KG1 (cell line): Measurements from ENCODE around the gene KCNG4.

Experiments used
- DNase-seq: peaks from one replicate; lab custom pipeline; 2025; lab: John Stamatoyannopoulos, UW

Gene KCNG4

GRCh38 chr16:84262939-84263338 is 23.1 kb upstream of the KCNG4 start:
- DNase-seq, result no peak

DNA sequence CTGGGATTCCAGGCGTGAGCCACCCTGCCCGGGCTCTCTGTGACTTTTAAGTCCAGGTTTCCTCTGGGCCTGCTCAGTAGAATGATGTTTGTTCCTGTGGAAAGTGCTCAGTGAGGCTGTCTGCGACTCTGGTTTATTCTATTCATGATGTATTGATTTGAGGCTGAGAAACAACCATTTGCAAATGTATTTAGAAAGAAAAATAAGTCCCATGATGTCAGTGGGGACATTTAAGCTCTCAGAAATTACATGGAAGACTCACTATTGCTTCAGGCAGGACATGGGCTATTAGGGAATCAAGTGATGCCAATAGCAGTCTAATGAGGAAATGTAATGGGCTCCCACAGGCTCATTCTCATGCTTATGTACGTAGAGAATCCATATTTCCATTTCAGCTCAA is 22.2 kb upstream of the KCNG4 start:
- DNase-seq, result no peak

DNA sequence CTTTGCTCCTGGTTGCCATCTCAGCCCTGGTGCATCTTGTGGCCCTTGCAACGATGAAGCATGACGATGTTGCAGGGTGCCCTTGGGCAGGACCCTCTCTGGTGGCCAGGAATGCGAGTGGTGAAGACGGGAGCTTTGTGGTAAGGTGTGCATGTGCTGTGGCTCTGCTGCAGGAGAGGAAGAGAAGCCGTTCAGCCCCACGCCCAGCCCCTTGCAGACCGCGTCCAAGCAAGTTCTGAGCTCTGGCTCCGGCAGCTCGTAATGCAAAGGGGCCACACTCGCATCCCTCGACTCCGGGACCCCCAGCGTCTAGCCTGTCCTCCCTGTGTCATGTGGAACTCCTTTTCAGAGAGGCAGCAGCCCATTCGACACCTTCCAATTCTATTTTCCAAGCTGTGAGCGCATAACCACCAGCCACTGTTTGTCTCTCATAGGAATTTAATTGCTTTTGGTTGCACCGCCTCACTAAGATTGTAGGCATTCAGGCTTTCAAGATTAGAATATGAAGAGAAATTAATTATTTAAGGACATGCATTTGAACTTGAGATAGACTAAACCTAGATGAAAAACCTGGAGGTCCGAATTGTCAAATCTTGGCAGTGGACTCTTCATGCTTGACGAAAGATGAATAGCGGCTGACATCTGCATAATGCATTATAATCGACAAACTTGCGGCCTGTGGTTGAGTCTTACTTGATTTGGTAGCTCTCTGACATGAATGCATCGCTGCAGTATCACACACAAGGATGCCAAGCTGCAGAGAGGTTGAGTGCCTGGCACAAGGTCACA is 21.1 kb upstream of the KCNG4 start:
- no peak for DNase-seq

DNA sequence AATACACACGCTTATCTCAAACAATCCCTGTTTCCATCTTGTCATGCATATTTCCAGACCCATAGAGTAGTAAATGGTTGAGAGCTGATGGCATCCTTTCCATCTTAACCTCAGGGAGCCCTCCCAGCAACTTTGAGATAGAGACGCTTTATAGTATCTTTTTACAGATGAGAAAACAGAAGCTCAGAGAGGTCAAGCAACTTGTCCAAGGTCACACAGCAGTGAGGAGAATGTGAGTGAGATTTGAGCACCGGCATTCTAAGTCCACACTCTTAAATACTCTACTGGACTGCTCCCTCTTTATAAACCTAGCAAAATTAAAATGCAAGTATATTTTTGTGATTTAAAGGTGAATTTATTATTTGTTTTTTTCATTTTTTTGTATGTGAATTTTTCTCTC is 19.9 kb upstream of the KCNG4 start:
- no peak for DNase-seq

- no peak for DNase-seq
These were observed 18.5 kb upstream of the KCNG4 start for GRCh38 chr16:84258266-84258665.

DNA sequence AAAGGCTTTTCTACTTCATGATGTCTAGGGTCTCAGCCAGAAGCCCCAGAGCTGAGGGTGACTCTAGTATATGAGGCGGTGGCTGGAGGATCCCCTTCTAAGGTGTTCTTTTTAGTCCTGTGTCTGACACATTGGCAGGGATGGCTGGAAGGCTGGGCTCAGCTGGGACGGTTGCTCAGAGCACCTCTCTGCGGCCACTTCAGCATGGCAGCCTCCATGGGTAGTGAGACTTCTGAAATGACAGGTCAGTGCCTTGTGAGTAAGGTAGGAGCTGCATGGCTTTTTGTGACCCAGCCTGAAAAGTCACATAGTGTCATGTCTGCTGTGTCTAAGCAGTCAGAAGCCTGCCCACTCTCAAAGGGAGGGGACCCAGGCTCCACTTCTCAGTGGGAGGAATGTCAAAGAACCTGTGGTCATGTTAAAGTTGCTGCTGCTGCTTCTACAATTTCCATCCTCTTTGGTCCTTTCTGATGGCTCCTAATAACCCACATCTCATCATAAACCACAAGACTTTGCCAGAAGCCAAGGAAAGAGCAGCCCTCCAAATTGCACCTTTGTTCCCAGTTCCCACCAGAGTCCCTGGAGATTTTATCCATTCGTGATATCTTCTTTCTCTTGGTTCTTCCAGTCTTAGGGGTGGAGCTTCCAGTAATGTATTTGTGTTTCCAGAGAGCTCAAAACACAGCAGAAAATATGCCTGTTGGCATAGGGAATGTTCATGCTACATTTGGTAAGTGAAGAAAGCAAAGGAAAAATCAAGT is 15.4 kb upstream of the KCNG4 start:
- DNase-seq, result no peak

DNA sequence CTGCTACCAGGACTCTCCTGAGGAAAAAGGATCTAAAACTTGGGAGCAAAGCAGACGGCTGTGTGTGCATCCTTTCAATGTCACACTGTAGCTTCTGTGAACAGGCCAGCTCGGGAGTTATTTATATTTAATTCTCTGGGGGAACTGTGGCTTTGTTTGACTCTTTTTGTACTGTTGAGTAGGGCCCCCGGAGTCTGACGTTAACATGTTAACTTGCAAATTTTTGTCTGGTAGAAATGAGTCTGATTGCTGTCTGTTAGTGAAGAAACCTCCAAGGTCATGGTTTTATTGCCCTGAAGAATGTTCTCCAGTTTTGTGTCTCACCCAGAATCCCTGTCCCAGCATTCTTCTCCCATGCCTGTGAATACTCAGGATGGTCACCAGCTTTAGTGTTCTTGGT is 14.2 kb upstream of the KCNG4 start:
- DNase-seq, result no peak

- no peak for DNase-seq
These were observed 13.4 kb upstream of the KCNG4 start for GRCh38 chr16:84253173-84253572.

DNA sequence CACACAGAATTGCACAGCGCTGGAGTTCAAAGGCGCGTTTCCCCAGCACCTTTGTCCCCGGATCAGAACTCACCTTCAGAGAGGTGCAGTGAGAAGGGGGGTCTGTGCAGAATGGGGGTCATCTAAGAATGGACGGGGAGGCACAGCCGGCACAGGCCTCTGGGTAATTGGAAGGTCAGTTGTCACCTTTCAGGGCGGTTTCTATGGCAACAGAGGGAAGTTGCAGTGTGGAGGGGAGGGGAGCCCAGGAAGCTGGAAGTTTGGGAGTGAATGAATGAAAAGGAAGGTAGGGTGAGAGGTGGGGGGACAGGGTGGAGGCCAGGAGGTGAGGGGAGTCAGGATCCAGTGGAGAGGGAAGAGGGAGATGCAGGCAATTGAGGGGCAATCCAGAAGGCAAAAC is 12.4 kb upstream of the KCNG4 start:
- no peak for DNase-seq

- DNase-seq, result no peak
These were observed 8.0 kb upstream of the KCNG4 start for GRCh38 chr16:84247844-84248243.

GRCh38 chr16:84247331-84247730 is 7.5 kb upstream of the KCNG4 start:
- DNase-seq, result no peak

DNA sequence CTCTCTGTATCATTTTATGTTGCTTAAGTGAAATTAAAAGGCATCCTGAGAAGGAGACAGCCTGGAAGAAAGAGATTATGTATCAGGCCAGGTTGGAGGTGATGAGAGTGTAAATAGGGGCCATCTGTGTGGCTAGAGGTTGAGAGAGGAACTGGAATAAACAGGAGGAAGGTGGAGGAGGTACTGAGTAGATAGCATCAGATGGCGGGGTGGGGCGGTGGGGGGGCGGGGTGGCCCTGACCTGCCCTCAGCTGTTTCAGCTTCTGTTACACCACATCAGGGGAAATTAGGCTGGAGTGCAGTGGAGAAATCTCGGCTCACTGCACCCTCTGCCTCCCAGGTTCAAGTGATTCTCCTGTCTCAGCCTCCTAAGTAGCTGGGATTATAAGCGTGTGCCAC is 6.9 kb upstream of the KCNG4 start:
- no peak for DNase-seq

- no peak for DNase-seq
These were observed 6.3 kb upstream of the KCNG4 start for GRCh38 chr16:84245956-84246678.

GRCh38 chr16:84244728-84245127 is 4.9 kb upstream of the KCNG4 start:
- DNase-seq, result no peak

GRCh38 chr16:84243732-84244131 is 3.9 kb upstream of the KCNG4 start:
- no peak for DNase-seq

DNA sequence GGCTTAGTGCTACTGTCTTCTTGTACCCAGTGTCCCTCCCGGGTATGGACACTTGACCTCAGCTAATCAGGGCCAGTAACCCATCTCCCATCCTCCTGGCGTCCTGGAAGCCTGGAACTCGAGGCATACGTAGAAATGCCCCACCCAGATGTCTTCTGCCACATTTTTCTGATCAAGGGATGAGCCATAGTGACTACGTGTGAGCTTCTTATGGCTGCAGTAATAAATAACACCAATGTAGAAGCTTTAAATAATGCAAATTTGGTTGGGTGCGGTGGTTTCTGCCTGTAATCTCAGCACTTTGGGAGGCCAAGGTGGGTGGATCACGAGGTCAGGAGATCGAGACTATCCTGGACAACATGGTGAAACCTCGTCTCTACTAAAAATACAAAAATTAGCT is 3.0 kb upstream of the KCNG4 start:
- DNase-seq, result no peak

DNA sequence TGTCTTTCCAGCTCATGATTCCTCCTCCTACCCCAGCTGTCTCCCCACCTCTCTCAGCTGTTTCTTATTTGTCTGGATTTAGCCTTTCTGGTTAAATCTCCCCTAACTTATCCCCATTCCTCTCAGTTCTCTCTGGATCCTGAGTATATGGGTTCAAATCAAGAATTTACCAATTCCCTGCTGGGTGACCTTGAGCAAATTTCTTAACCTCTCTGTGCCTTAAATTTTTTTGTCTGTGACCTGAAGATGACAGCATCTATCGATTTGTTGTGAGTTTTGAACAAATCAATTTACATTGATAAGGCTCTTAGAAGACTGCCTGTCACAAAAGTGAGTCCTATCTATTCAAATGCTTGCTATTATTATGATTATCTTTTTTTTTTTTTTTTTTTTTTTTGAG is 2.0 kb upstream of the KCNG4 start:
- DNase-seq, result no peak

DNA sequence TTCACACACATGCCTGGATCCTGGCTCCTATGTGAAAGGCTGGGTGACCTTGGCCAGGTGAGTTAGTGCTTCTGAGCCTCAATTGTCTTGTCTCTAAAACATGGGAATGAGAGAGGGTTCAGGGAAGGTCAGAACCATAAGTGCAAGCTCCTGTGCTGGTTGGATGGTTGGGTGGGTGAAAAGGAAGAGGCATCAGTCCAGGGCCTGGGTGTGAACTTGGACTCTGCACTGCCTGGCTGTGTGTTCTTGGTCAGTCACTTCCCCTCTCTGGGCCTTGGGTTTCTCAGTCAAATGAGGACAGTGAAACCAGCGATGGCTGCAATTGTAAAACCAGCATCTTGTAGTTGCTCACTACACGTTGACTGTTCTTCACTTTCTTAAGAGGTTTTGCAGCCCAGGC is 643 bp upstream of the KCNG4 start:
- no peak for DNase-seq

GRCh38 chr16:84239141-84239769 is 557 bp downstream of the KCNG4 start:
- DNase-seq, result no peak

GRCh38 chr16:84237994-84238750 is 1.6 kb downstream of the KCNG4 start:
- no peak for DNase-seq

GRCh38 chr16:84236671-84237070 is 3.1 kb downstream of the KCNG4 start:
- no peak for DNase-seq
